IMR-90 (cell line): ENCODE results near the gene TMEM86B. TPM values are rescaled to one million over a fixed set of nuclear protein-coding genes. Genes with fewer than 3 reads are reported as not detected.

ENCODE experiments used
- ATAC-seq: fragments of 200-7000 bp; cut with Tn5 transposase; 2 replicates; pipeline ENCODE4 v1.9.1; 2020; ENCODE audit warnings: low read depth, mild to moderate bottlenecking, moderate library complexity
- BruUV-seq: library from RNA; stranded (reverse); fragments of 400-500 nt; replicated peaks from 2 replicates; lab custom pipeline; 2021; lab: Mats Ljungman, UMichigan
- CTCF ChIA-PET: fragments of 300-600 bp; formaldehyde crosslinking; extraction: SDS; loops from one replicate; lab custom pipeline; 2021; ENCODE audit warnings: antibody characterized with exemption; lab: Yijun Ruan, JAX
- POLR2A ChIA-PET: fragments of 300-600 bp; sonication (Branson Sonifier 250); formaldehyde crosslinking; loops from one replicate; lab custom pipeline; 2022; ENCODE audit warnings: antibody characterized with exemption; ENCODE audit not compliant: unreplicated experiment; lab: Charles Lee
- DNase-seq: peaks from one replicate; pipeline ENCODE4 v3.0.0; 2013
- H2AFZ ChIP-seq: replicated peaks from 2 replicates; pipeline ENCODE3; 2013; ENCODE audit warnings: low read length, mild to moderate bottlenecking; ENCODE audit not compliant: poor library complexity
- H2AK5ac ChIP-seq: 2 replicates; pipeline ENCODE4 v1.6.1; 2013; ENCODE audit warnings: low read depth, low read length, inconsistent platforms
- H2AK9ac ChIP-seq: replicated peaks from 2 replicates; pipeline ENCODE3; 2013; ENCODE audit warnings: mild to moderate bottlenecking, low read depth, low read length, moderate library complexity; ENCODE audit not compliant: poor library complexity
- H2BK120ac ChIP-seq: 2 replicates; pipeline ENCODE4 v1.6.1; 2013; ENCODE audit warnings: low read depth, low read length, inconsistent platforms
- H2BK15ac ChIP-seq: 3 replicates; pipeline ENCODE4 v1.6.1; 2013; ENCODE audit warnings: low read depth, low read length, inconsistent platforms
- H2BK20ac ChIP-seq: 2 replicates; pipeline ENCODE4 v1.6.1; 2013; ENCODE audit warnings: low read depth, mild to moderate bottlenecking, inconsistent platforms, low read length, moderate library complexity
- H2BK5ac ChIP-seq: 2 replicates; pipeline ENCODE4 v1.6.1; 2013; ENCODE audit warnings: mild to moderate bottlenecking, low read depth, low read length, inconsistent platforms; ENCODE audit not compliant: poor library complexity, severe bottlenecking
- H3K14ac ChIP-seq: replicated peaks from 2 replicates; pipeline ENCODE4 v1.6.1; 2013; ENCODE audit warnings: low read depth, low read length, inconsistent platforms
- H3K18ac ChIP-seq: 2 replicates; pipeline ENCODE4 v1.6.1; 2013; ENCODE audit warnings: low read depth, low read length, control low read depth
- H3K23ac ChIP-seq: 2 replicates; pipeline ENCODE4 v1.6.1; 2013; ENCODE audit warnings: low read depth, low read length, inconsistent platforms
- H3K27ac ChIP-seq: 2 replicates; pipeline ENCODE4 v1.5.1; 2013; ENCODE audit warnings: mild to moderate bottlenecking, control low read depth, low read length; ENCODE audit not compliant: insufficient read depth
- H3K27me3 ChIP-seq: 2 replicates; pipeline ENCODE4 v1.6.1; 2013; ENCODE audit warnings: low read length; ENCODE audit not compliant: control insufficient read depth, insufficient read depth
- H3K36me3 ChIP-seq: 2 replicates; pipeline ENCODE4 v1.6.1; 2013; ENCODE audit warnings: low read length, mixed read lengths; ENCODE audit not compliant: control insufficient read depth, insufficient read depth
- H3K4ac ChIP-seq: 2 replicates; pipeline ENCODE4 v1.6.1; 2013; ENCODE audit warnings: low read depth, low read length, inconsistent platforms
- H3K4me1 ChIP-seq: 2 replicates; pipeline ENCODE4 v1.6.1; 2013; ENCODE audit warnings: low read length, mixed read lengths; ENCODE audit not compliant: control insufficient read depth, insufficient read depth
- H3K4me2 ChIP-seq: 2 replicates; pipeline ENCODE4 v1.6.1; 2013; ENCODE audit warnings: low read depth, mild to moderate bottlenecking, control low read depth, low read length, moderate library complexity
- H3K4me3 ChIP-seq: 2 replicates; pipeline ENCODE4 v1.5.1; 2013; ENCODE audit warnings: low read depth, mild to moderate bottlenecking, control low read depth, low read length, moderate library complexity; ENCODE audit not compliant: insufficient read depth
- H3K56ac ChIP-seq: 2 replicates; pipeline ENCODE4 v1.6.1; 2013; ENCODE audit warnings: low read length, inconsistent platforms; ENCODE audit not compliant: insufficient read depth; ENCODE audit errors: extremely low read depth
- H3K79me1 ChIP-seq, 2 experiments: 2 replicates each; pipeline ENCODE4 v1.6.1; 2013; ENCODE audit warnings: low read length in 2 of 2, inconsistent platforms in 1 of 2, low read depth in 1 of 2
- H3K9ac ChIP-seq: 2 replicates; pipeline ENCODE4 v1.6.1; 2013; ENCODE audit warnings: low read depth, low read length, control low read depth
- H3K9me1 ChIP-seq: 2 replicates; pipeline ENCODE4 v1.6.1; 2013; ENCODE audit warnings: low read length, inconsistent platforms; ENCODE audit not compliant: insufficient read depth
- H3K9me3 ChIP-seq: 2 replicates; pipeline ENCODE4 v1.6.1; 2013; ENCODE audit warnings: low read length; ENCODE audit not compliant: control insufficient read depth, insufficient read depth
- H4K20me1 ChIP-seq: 2 replicates; pipeline ENCODE4 v1.6.1; 2013; ENCODE audit warnings: low read length, inconsistent platforms; ENCODE audit not compliant: insufficient read depth
- H4K5ac ChIP-seq: 2 replicates; pipeline ENCODE4 v1.6.1; 2013; ENCODE audit warnings: mild to moderate bottlenecking, low read depth, low read length, control low read depth
- H4K8ac ChIP-seq, 2 experiments: 2 replicates each; pipeline ENCODE4 v1.6.1; 2013; ENCODE audit warnings: low read depth in 2 of 2, low read length in 2 of 2, control low read depth in 1 of 2, inconsistent platforms in 1 of 2
- H4K91ac ChIP-seq: 2 replicates; pipeline ENCODE4 v1.6.1; 2013; ENCODE audit warnings: low read depth, low read length, inconsistent platforms; ENCODE audit not compliant: insufficient read depth
- CEBPB ChIP-seq: IDR thresholded peaks from 2 replicates; pipeline ENCODE4 v1.6.1; 2012; ENCODE audit warnings: low read depth, low read length, improper control_type of control experiment
- WGBS, 2 experiments: methylation state at CpG; one replicate each; pipeline versions ENCODE4 v1.1.5 to v1.1.7; 2013; ENCODE audit warnings: missing lambda C conversion rate in 2 of 2; ENCODE audit not compliant: insufficient read length in 1 of 2; ENCODE audit errors: extremely low coverage in 2 of 2; 5-methylcytosine and 5-hydroxymethylcytosine counted together
- dilution Hi-C: fragments of 300-500 bp; cut with HindIII; formaldehyde crosslinking; loops from one replicate; pipeline ENCODE4 v1.14.3; 2018; ENCODE audit warnings: low sequenced_read_pairs; ENCODE audit not compliant: unreplicated experiment
- in situ Hi-C: fragments of 300-500 bp; cut with MboI; formaldehyde crosslinking; loops from 3 replicates; pipeline ENCODE4 v1.14.3; 2019; ENCODE audit warnings: low sequenced_read_pairs, inconsistent platforms, mixed read lengths
- intact Hi-C: fragments of 100-400 bp; cut with micrococcal nuclease; formaldehyde crosslinking; loops from 2 replicates; pipeline ENCODE4 v1.10.0; 2022
- polyA plus RNA-seq, 3 experiments: library from polyadenylated mRNA; depleted of rRNA; stranded (reverse); fragments of >200 nt; gene quantifications; 2 replicates each; pipeline ENCODE4 v1.2.3, GENCODE V29; 2012; ENCODE audit warnings: low replicate concordance in 1 of 3
- total RNA-seq: library from RNA; depleted of rRNA; stranded (reverse); fragments of >200 nt; gene quantifications from 2 replicates; pipeline ENCODE4 v1.2.3, GENCODE V29; 2012
- TF ChIP-seq, protein P1 (sequence below): fragments of 150-350 bp; IDR thresholded peaks from 2 replicates; pipeline ENCODE4 v1.6.1; 2017; ENCODE audit warnings: mild to moderate bottlenecking, antibody characterized with exemption, low read length, low read depth

TMEM86B gene
- total and polyA plus RNA-seq, 2 of the 4 experiments (the other 2 are of a cell fraction) = 0.18 to 2.4 TPM

DNA sequence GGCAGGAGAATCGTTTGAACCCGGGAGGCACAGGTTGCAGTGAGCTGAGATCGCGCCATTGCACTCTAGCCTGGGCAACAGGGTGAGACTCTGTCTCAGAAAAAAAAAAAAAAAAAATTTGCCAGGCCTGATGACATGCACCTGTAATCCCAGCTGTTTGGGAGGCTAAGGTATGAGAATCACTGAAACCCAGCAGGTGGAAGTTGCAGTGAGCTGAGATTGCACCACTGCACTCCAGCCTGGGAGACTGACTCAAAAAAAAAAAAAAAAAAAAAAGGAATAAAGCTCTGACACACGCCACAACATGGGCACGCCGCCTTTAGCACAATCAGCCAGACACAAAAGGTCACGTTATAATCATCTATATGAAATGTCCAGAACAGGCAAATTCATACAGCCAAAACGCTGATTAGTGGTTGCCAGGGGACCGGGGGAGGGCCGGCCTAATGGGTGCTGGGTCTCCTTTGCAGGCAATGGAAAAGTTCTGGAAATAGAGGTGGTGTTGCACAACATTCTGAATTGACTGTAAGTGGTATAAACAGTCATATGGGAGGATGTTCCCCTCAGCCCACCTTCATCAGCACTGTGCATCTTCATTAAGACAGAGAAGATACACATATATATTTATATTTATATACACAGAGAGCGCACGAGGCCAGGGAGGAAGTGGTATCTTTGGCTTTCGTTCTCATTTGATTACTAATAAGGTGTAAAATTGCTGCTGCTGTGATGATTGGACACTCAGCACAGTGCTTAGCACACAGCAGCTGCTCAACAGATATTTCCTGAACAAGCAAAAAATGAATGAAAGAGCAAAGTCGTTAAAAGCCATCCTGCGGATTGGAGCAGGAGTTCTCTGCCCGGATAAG, 47.5 kb upstream of the TMEM86B start:
- dilution Hi-C loops = no loop called here
- Histone ChIP-seq H3K36me3 (peaks cover 31% of the 10 kb centered on the region), H3K9me3 (no peaks in the 10 kb centered on the region)

More for the DNA sequence above, 47.5 kb upstream of the TMEM86B start:
- in situ Hi-C loops (loop anchor here (25.0 kb wide), 1 partner anchor 361 kb away; the partner anchor contains the start of genes CCDC106, ZNF580 and ZNF581), intact Hi-C loops (no loop called here)
- Histone ChIP-seq H3K27ac (no peak overlapping the region), H3K4me2 (no peak overlapping the region), H3K9me1 (peaks cover 10% of the 10 kb centered on the region), H2AK9ac (no peak overlapping the region), H3K14ac (no peak overlapping the region), H3K27me3 (no peaks in the 10 kb centered on the region), H2AFZ (no peak overlapping the region), H3K18ac (no peak overlapping the region), H4K8ac (no peak overlapping the region), H2BK15ac (no peak overlapping the region), H2BK20ac (no peak overlapping the region), H2BK120ac (no peak overlapping the region), H3K79me1 (peaks cover 0 to 22% of the 10 kb centered on the region in 2 experiments; a peak in 2 of 4 replicates), H3K23ac (no peak overlapping the region), H3K4me3 (no peak overlapping the region), H4K20me1 (no peaks in the 10 kb centered on the region; the same call in 1 of the 2 replicates), H3K9ac (no peak overlapping the region), H3K4me1 (peaks cover 10% of the 10 kb centered on the region; the same call in 1 of the 2 replicates), H2BK5ac (no peak overlapping the region), H2AK5ac (no peak overlapping the region), H4K5ac (no peak overlapping the region), H4K91ac (no peak overlapping the region), H3K56ac (no peak overlapping the region), H3K4ac (no peak overlapping the region)
- peak; percentile 54 for TF ChIP-seq CEBPB
- TF ChIP-seq, protein P1, sequence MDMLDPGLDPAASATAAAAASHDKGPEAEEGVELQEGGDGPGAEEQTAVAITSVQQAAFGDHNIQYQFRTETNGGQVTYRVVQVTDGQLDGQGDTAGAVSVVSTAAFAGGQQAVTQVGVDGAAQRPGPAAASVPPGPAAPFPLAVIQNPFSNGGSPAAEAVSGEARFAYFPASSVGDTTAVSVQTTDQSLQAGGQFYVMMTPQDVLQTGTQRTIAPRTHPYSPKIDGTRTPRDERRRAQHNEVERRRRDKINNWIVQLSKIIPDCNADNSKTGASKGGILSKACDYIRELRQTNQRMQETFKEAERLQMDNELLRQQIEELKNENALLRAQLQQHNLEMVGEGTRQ = no peak
- BruUV-seq = no TSS peak
- ATAC-seq (no peak), DNase-seq (no peak)
- POLR2A ChIA-PET = no interaction called here
- WGBS, 2 experiments = 100% methylated on average over 4 of the region's 17 CpGs; no CpG with 5 or more reads in 1 of the 2 experiments
- CTCF ChIA-PET = interaction anchor here (0.6 kb wide), 1 partner anchor 110 kb away, joined by 3 read pairs; no protein-coding TSS in a partner anchor
